Kidney tubule cell (primary cell): ENCODE measurements around the gene SPOCK1.
A peak's percentile ranks its signal among the peaks of the same experiment; 100 is the strongest.
"Not testable (repeated sequence)": the region's sequence is repeated elsewhere in the genome, so short reads cannot be mapped to it uniquely, and the experiment has no call there.

Source experiments
- DNase-seq: peaks from one replicate; pipeline ENCODE4 v3.0.0-alpha.2; 2018; ENCODE audit warnings: low spot score

Gene SPOCK1

GRCh38 chr5:137263371-137264005 lies 235.6 kb downstream of the SPOCK1 start:
- DNase-seq = peak; percentile 18

DNA sequence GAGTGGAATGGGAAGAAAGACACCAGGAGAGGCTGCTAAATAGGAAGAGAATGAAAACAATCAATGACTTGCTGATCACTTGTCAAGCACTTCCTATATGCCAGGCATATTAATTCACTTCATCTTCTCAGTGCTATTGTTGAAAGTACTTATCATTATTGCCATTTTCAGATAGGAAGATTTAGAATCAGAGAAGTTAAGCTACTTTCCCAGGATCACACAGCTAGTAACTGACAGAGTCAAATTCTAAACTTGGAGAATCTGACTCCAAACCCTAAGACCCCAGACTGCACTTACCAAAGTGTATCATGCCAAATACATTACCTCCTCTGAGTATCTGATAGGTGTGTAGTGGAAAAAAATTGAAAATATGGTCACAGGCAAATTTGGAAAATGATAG lies 236.3 kb downstream of the SPOCK1 start:
- no peak for DNase-seq

DNA sequence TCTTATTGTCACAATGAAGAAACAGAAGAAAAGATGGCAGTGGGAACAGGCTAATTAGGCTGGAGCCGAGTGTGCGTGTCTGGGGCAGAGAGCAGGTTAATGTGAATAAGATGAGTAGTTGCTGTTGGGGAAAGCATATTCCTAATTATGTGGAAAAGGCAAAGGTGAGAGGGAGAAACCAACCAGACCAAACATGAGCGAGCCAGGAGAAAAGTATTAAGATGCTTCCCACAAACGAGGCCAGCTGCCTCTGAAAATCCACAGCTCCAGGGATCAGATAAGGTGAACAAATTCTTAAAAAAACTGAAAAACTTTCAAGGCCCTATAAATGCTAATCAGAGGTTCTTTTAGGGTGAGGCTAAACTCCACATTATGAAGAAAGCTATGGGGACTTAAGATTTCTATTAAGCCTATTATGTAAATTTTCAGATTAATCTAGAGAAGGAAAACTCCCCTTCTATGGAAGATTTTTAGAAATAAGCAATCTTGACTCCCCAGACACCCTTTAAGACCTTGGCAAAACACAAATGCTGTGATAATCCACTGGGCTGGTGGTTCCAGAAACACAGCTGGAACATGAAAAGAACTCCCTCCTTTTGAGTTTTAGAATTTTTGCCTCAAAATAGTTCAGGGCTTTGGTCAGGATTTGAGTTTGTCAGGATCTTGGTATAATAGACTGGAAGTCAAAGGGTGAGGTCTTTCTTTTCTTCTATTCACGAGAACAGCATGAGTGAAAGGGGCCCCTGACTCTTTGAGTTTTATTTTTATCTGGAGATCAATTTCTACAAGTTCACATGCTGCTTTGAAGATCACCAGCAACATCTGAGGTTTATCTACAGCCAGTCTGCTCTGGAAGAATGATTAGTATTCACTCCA lies 238.1 kb downstream of the SPOCK1 start:
- no peak for DNase-seq

DNA sequence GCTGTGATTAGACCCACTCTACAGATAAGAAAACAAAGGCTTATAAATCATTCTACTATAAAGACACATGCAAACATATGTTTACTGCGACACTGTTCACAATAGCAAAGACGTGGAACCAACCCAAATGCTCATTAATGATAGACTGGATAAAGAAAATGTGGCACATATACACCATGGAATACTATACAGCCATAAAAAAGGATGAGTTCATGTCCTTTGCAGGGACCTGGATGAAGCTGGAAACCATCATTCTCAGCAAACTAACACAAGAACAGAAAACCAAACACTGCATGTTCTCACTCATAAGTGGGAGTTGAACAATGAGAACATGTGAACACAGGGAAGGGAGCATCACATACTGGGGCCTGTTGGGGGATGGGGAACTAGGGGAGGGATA lies 240.0 kb downstream of the SPOCK1 start:
- not testable (repeated sequence) for DNase-seq

GRCh38 chr5:137254119-137255090 lies 244.7 kb downstream of the SPOCK1 start:
- DNase-seq = no peak

DNA sequence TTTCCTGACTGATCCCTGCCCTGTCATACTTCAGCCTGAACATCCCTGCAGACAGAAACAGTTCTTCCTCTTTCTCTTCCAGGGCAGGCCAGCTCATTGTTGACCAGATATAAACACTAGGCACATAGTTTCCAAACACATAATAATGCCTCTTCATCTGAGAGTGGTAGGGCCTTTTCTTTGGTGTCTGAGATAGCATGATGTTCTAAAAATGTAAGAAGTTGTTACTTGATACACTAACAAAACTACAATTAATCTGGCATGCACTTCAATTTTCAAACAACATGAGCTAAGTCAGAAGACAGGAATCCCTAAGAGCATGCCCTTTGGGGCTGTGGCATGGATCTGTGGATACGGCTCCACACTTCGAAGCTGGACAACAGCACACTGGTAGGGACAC lies 246.6 kb downstream of the SPOCK1 start:
- no peak for DNase-seq

- no peak for DNase-seq
Observed at GRCh38 chr5:137250421-137250820, 248.7 kb downstream of the SPOCK1 start.

GRCh38 chr5:137248527-137248926 lies 250.6 kb downstream of the SPOCK1 start:
- peak; percentile 83 for DNase-seq

DNA sequence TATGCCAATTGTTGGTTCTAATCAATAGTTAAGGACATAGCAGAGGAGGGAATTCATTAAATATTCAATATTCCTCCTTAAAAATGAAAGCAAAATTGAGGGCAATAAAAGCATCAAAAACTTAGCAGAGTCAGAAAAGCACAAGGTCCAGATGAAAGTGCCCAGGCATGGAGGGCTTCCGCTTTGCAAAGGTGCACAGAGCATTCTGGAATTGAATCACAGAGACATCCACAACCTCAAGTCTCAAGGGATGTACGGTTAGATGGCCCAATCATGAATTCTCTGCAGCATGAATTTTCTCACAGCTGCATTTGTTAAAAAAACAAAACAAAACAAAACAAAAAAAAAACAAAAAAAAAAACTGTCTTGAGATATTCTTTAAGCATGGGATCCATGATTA lies 253.7 kb downstream of the SPOCK1 start:
- DNase-seq = no peak

GRCh38 chr5:137240285-137240684 lies 258.8 kb downstream of the SPOCK1 start:
- DNase-seq = no peak

GRCh38 chr5:137236849-137237507 lies 262.1 kb downstream of the SPOCK1 start:
- no peak for DNase-seq

DNA sequence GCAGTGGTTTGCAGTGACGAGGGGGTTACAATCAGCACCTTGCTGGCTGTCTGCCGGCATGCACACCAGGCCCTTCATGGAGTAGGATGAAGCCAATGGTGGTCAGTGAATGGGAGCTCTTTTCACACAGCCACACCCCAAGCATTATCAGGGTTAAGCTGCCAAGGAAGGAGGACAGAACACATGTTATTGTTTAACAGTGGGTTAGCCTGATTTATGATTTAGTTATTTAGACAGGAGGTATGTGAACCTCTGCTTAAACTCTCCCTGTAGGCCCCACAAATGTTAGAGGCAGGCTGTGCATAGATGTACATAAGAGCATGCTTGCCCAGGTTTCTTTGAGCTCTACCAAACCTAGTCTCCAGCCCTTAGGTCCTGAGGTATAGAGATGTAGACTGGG lies 262.9 kb downstream of the SPOCK1 start:
- no peak for DNase-seq

DNA sequence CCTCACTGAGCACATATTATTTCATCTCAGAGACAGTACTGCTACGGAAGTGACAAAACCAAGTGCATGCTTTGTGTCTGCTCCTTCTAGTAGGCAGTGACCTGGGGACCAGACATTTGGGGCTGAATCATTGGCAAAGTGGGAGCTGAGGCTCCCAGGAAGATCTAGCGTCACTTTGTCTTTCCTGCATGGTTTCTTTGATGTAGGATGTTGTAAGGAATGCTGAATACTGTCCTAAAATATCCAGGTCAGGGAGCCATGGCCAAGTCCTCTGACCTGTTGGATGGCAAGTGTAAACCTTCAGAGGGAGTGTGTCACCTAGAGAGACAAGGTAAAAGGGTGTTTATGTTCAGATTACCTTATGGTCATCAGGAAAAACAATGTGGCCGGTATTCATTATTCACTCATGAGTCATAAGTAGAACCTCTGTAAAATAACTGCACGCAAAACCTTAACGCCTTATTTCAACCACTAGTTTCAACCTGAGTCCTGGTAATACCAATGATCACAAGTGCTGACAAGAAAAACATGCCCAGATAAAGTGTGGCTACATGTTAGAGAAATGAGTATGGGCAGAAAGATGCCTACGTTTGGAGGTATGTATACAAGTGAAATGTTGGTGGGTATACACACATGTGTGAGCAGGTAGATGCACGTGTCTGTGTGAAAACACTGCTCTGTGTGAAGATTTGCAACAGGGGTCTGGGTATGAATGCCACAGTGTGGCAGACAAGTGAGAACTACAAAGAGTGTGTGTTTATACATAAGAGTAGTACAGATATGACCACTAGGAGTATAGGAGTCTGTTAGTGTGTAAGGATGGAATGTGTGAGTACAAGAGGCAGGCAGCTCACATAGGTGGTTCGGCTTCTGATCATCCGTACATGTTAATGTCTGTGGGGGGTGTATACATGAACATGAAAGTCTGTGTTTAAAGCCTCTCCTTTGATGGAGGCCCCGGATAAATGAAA lies 263.9 kb downstream of the SPOCK1 start:
- peak; percentile 80 for DNase-seq

GRCh38 chr5:137233726-137234125 lies 265.4 kb downstream of the SPOCK1 start:
- DNase-seq = no peak

GRCh38 chr5:137233304-137233703 lies 265.8 kb downstream of the SPOCK1 start:
- DNase-seq = not testable (repeated sequence)

- peak; percentile 66 for DNase-seq
Observed at GRCh38 chr5:137231540-137231939, 267.6 kb downstream of the SPOCK1 start.

- no peak for DNase-seq
Observed at GRCh38 chr5:137228816-137229215, 270.3 kb downstream of the SPOCK1 start.

GRCh38 chr5:137226081-137226480 lies 273.0 kb downstream of the SPOCK1 start:
- DNase-seq = no peak

DNA sequence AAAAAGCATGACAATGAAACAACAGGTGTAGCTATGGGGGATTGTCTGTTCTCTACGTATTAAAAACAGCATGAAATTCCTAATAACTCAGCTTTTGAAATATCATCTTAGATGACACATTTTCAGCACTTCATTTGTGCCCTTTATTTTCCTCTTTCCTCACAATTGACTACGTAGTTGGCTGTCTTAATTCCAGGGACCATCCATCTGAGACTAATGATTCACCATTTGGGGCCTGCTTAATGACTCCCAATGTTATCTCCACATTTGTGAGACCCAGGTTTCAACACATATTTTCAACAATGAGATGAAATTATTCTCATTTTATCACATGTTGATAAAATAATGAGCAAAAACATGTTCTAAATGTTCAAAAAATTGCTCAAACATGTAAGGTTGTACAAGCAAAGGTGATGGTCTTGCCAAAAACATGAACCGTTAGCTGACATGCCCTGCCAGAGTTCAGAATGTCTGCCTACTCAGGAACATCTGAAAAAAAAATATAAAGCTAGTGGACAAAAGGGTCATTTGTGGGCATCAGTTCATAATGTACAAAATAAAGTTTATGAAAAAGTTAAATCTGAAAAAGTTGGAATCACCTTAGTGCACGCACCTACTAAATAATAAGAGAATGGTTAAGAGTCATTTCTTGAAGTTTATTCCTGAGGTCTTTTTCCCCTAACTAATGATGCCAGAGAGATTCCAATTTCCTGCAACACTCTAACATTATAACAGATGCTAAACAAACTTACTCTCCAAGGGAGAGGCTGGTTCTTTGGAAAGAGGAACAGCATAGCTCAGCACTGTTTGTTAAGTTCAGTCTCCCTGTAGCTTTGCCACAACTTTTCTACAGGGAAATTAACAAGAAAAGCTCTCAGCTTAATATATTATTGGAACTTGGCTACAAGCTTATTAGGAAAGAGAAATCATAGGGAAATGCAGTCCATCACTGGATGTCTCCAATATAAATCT lies 275.5 kb downstream of the SPOCK1 start:
- no peak for DNase-seq
